Measurements from ENCODE around the gene NBAS. TPM values are rescaled to one million over a fixed set of nuclear protein-coding genes. Genes with fewer than 3 reads are reported as not detected.

Gene NBAS
- total and polyA plus RNA-seq, 10 of the 15 experiments (the other 5 are each of a cell fraction or from before 2014, with no cell fraction given), result 4.3 to 32.7 (median 20.8) TPM

GRCh38 chr2:15180379-15180778 lies 380.8 kb downstream of the NBAS start (continued):
- TF ChIP-seq BHLHE40 (IDR thresholded peaks at IDR 0.05; ENCODE audit: borderline replicate concordance in 1 of 2, low read depth in 2 of 2, low read length in 1 of 2) (no peak), SMARCA5 (IDR thresholded peaks at IDR 0.05) (no peak), BACH1 (IDR thresholded peaks at IDR 0.05; ENCODE audit: borderline replicate concordance) (no peak), RUNX3 (IDR thresholded peaks at IDR 0.05; ENCODE audit: low read length) (no peak), FOS (IDR thresholded peaks at IDR 0.05; ENCODE audit: borderline replicate concordance, extremely low read depth, insufficient read length) (no peak), ZNF207 (IDR thresholded peaks at IDR 0.05; ENCODE audit: borderline replicate concordance) (no peak), PML (IDR thresholded peaks at IDR 0.05; ENCODE audit: low read length) (no peak), GABPA (IDR thresholded peaks at IDR 0.05; ENCODE audit: low read depth) (no peak), MTA2 (IDR thresholded peaks at IDR 0.05; ENCODE audit: low read depth) (no peak)

- no peaks in the 10 kb centered on the region; a peak in 2 of 4 replicates for H3K36me3 ChIP-seq (ENCODE audit: control insufficient read depth in 2 of 2, insufficient read depth in 2 of 2, low read length in 1 of 2)
- no peak for DNase-seq (ENCODE audit: low read depth, low spot score)
- no peak for FAIRE-seq
- no peak overlapping the region for H2AFZ ChIP-seq (ENCODE audit: control insufficient read depth, low read depth, low read length)
- in situ Hi-C loops (cut with MboI) (no loop called here), intact Hi-C loops (cut with micrococcal nuclease; ENCODE audit: unreplicated experiment) (no loop called here)
- no peaks in the 10 kb centered on the region for H3K27me3 ChIP-seq (replicated peaks in 1 of 2; ENCODE audit: control insufficient read depth in 2 of 2, insufficient read depth in 2 of 2, low read length in 1 of 2)
- BruUV-seq (replicated peaks), result no TSS peak
- POLR2A ChIA-PET, result interaction anchor here (0.6 kb wide), 1 partner anchor 98 kb away, joined by 3 read pairs; no protein-coding TSS in a partner anchor
- RAD21 ChIA-PET (ENCODE audit: unreplicated experiment), result no interaction called here
- H3K4me3 ChIP-seq, result no peak overlapping the region
- no peaks in the 10 kb centered on the region for H4K20me1 ChIP-seq (ENCODE audit: control insufficient read depth, insufficient read depth)
- peaks cover 13% of the 10 kb centered on the region; the same call in 1 of the 2 replicates for H3K4me1 ChIP-seq (ENCODE audit: control insufficient read depth, insufficient read depth, low read length)
- no peak overlapping the region for H3K4me2 ChIP-seq (ENCODE audit: control insufficient read depth, insufficient read depth)
- SMC1A ChIA-PET (ENCODE audit: uncharacterized antibody, unreplicated experiment), result no interaction called here
- no peak overlapping the region for H3K27ac ChIP-seq (ENCODE audit: control insufficient read depth, insufficient read depth)
- no peaks in the 10 kb centered on the region for H3K79me2 ChIP-seq (ENCODE audit: control insufficient read depth, insufficient read depth, low read length)
- no peak overlapping the region for H3K9ac ChIP-seq (ENCODE audit: control insufficient read depth, insufficient read depth, low read length)
- CTCF ChIA-PET, result no interaction called here
- no peak for ATAC-seq
- WGBS (ENCODE audit: insufficient coverage, insufficient replicate concordance, low lambda C conversion rate, missing lambda C conversion rate), result 93% methylated on average over 14 of the region's 14 CpGs
- no peaks in the 10 kb centered on the region for H3K9me3 ChIP-seq (replicated peaks; ENCODE audit: control insufficient read depth, insufficient read depth, low read length)
- TF ChIP-seq ASH2L (IDR thresholded peaks at IDR 0.05; ENCODE audit: borderline replicate concordance, low read depth) (no peak), SREBF2 (IDR thresholded peaks at IDR 0.05; ENCODE audit: low read length) (no peak), E4F1 (IDR thresholded peaks at IDR 0.05; ENCODE audit: borderline replicate concordance, partially characterized antibody) (no peak), RAD21 (IDR thresholded peaks at IDR 0.05; ENCODE audit: insufficient read depth, low read depth, low read length) (no peak), JUNB (IDR thresholded peaks at IDR 0.05) (no peak), PML (IDR thresholded peaks at IDR 0.05; ENCODE audit: low read length) (no peak), NKRF (conservative IDR thresholded peaks at IDR 0.05) (no peak), ZZZ3 (IDR thresholded peaks at IDR 0.05; ENCODE audit: control insufficient read depth, insufficient read length, low read depth) (no peak), BCLAF1 (IDR thresholded peaks at IDR 0.05) (no peak)
Measured at GRCh38 chr2:15178946-15179345, 382.2 kb downstream of the NBAS start.

All from GM12878 (cell line).